Panc1 (cell line): ENCODE results near the gene A2ML1. TPM values are rescaled to one million over a fixed set of nuclear protein-coding genes. Genes with fewer than 3 reads are reported as not detected.

Source experiments
- ATAC-seq: fragments of 200-7000 bp; cut with Tn5 transposase; 2 replicates; pipeline ENCODE4 v1.9.1; 2020; ENCODE audit warnings: mild to moderate bottlenecking, moderate library complexity
- BruUV-seq: library from RNA; stranded (reverse); fragments of 400-500 nt; replicated peaks from 2 replicates; lab custom pipeline; 2021; lab: Mats Ljungman, UMichigan
- CTCF ChIA-PET: fragments of 300-600 bp; sonication (Branson Sonifier 250); formaldehyde crosslinking; loops from one replicate; lab custom pipeline; 2022; ENCODE audit warnings: antibody characterized with exemption; lab: Charles Lee
- POLR2A ChIA-PET: fragments of 300-600 bp; sonication (Branson Sonifier 250); formaldehyde crosslinking; loops from one replicate; lab custom pipeline; 2022; ENCODE audit warnings: antibody characterized with exemption; lab: Charles Lee
- DNase-seq: peaks from one replicate; pipeline ENCODE4 v3.0.0-alpha.2; 2010; ENCODE audit warnings: low read depth, low spot score
- H3K27ac ChIP-seq: 2 replicates; pipeline ENCODE4 v1.5.1; 2011; ENCODE audit warnings: mild to moderate bottlenecking, low read length, inconsistent platforms
- H3K27me3 ChIP-seq: fragments of 200-500 bp; sonication (Bioruptor generic); 2 replicates; pipeline ENCODE4 v1.6.0; 2014; ENCODE audit warnings: low read length, inconsistent platforms; ENCODE audit not compliant: control insufficient read depth, insufficient read depth
- H3K36me3 ChIP-seq: fragments of 200-500 bp; sonication (Bioruptor generic); 2 replicates; pipeline ENCODE4 v1.5.1; 2014; ENCODE audit warnings: inconsistent platforms, mild to moderate bottlenecking, low read length, moderate library complexity; ENCODE audit not compliant: control insufficient read depth, insufficient read depth
- H3K4me1 ChIP-seq: 2 replicates; pipeline ENCODE4 v1.5.1; 2011; ENCODE audit warnings: inconsistent platforms, mild to moderate bottlenecking, low read length, moderate library complexity; ENCODE audit not compliant: control insufficient read depth, insufficient read depth
- H3K4me3 ChIP-seq, 2 experiments: 2 replicates each; pipeline ENCODE4 v1.5.1; 2011 to 2012; ENCODE audit warnings: low read depth in 2 of 2, low read length in 2 of 2, mild to moderate bottlenecking in 2 of 2, inconsistent platforms in 1 of 2, moderate library complexity in 1 of 2
- H3K9me3 ChIP-seq: fragments of 200-500 bp; sonication (Bioruptor generic); 2 replicates; pipeline ENCODE4 v1.5.1; 2014; ENCODE audit warnings: low read depth, mild to moderate bottlenecking, inconsistent platforms, low read length, moderate library complexity; ENCODE audit not compliant: control insufficient read depth, insufficient read depth
- SIN3A ChIP-seq: IDR thresholded peaks from 2 replicates; pipeline ENCODE4 v1.6.1; 2012; ENCODE audit warnings: low read depth, mild to moderate bottlenecking, low read length, moderate library complexity, borderline replicate concordance; ENCODE audit not compliant: insufficient read depth
- TCF7L2 ChIP-seq: IDR thresholded peaks from 2 replicates; pipeline ENCODE4 v1.6.1; 2011; ENCODE audit warnings: mild to moderate bottlenecking, low read depth, low read length, inconsistent platforms
- in situ Hi-C: cut with HindIII; loops from 2 replicates; pipeline ENCODE4 v1.10.0; 2016; ENCODE audit warnings: low sequenced_read_pairs, low pct_unique_long_range_greater_than_20kb
- intact Hi-C: fragments of 100-400 bp; cut with micrococcal nuclease; formaldehyde crosslinking; loops from one replicate; pipeline ENCODE4 v1.10.0; 2022; ENCODE audit not compliant: unreplicated experiment
- total RNA-seq: library from RNA; stranded (reverse); gene quantifications from one replicate; pipeline ENCODE4 v1.2.1, GENCODE V29; 2021; ENCODE audit not compliant: unreplicated experiment
- TF ChIP-seq, protein P1 (sequence below), 2 experiments: IDR thresholded peaks; 2 replicates each; pipeline ENCODE4 v1.6.1; 2011 to 2012; ENCODE audit warnings: low read depth in 2 of 2, control low read depth in 1 of 2, low read length in 1 of 2, mild to moderate bottlenecking in 1 of 2, moderate library complexity in 1 of 2; ENCODE audit not compliant: insufficient read depth in 1 of 2
- TF ChIP-seq, protein P2 (sequence below): fragments of 450-650 bp; IDR thresholded peaks from 2 replicates; pipeline ENCODE4 v1.5.1; 2017; ENCODE audit warnings: mild to moderate bottlenecking

Gene A2ML1
- total RNA-seq, 1 experiment from 2014 or later: not detected

DNA sequence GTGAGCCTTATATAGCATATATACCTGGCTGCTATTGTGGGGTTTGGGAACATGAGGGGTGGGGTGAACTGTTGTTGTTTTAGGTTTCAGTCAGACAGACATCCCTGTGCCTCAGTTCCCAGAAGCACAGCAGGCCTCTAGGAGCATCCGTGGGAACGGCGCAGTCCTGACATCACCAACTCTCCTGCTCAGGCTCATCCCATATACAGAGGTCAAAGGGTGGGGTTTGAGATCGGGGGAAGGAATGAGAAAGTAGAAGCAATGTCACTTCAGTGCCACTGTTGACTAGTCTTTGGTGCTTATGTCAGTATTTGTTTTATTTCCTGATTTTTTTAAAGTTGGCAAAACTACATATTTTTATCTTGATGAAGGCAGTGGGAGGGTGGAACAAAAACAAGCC, 43.1 kb upstream of the A2ML1 start:
- no TSS peak for BruUV-seq
- Histone ChIP-seq H3K27me3 (no peaks in the 10 kb centered on the region), H3K27ac (no peak overlapping the region), H3K4me3 (no peak overlapping the region), H3K9me3 (no peaks in the 10 kb centered on the region), H3K36me3 (no peaks in the 10 kb centered on the region; the same call in none of the 2 replicates), H3K4me1 (no peaks in the 10 kb centered on the region)
- TF ChIP-seq, protein P1, sequence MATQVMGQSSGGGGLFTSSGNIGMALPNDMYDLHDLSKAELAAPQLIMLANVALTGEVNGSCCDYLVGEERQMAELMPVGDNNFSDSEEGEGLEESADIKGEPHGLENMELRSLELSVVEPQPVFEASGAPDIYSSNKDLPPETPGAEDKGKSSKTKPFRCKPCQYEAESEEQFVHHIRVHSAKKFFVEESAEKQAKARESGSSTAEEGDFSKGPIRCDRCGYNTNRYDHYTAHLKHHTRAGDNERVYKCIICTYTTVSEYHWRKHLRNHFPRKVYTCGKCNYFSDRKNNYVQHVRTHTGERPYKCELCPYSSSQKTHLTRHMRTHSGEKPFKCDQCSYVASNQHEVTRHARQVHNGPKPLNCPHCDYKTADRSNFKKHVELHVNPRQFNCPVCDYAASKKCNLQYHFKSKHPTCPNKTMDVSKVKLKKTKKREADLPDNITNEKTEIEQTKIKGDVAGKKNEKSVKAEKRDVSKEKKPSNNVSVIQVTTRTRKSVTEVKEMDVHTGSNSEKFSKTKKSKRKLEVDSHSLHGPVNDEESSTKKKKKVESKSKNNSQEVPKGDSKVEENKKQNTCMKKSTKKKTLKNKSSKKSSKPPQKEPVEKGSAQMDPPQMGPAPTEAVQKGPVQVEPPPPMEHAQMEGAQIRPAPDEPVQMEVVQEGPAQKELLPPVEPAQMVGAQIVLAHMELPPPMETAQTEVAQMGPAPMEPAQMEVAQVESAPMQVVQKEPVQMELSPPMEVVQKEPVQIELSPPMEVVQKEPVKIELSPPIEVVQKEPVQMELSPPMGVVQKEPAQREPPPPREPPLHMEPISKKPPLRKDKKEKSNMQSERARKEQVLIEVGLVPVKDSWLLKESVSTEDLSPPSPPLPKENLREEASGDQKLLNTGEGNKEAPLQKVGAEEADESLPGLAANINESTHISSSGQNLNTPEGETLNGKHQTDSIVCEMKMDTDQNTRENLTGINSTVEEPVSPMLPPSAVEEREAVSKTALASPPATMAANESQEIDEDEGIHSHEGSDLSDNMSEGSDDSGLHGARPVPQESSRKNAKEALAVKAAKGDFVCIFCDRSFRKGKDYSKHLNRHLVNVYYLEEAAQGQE (IDR thresholded peaks at IDR 0.05; ENCODE audit: insufficient read depth in 1 of 2, low read depth in 2 of 2, low read length in 1 of 2): no peak
- in situ Hi-C loops: no loop called here
- intact Hi-C loops: no loop called here
- POLR2A ChIA-PET: no interaction called here
- ATAC-seq: no peak
- no peak for DNase-seq
- CTCF ChIA-PET: interaction anchor here (0.6 kb wide), 1 partner anchor 41 kb away, joined by 5 read pairs; no protein-coding TSS in a partner anchor

DNA sequence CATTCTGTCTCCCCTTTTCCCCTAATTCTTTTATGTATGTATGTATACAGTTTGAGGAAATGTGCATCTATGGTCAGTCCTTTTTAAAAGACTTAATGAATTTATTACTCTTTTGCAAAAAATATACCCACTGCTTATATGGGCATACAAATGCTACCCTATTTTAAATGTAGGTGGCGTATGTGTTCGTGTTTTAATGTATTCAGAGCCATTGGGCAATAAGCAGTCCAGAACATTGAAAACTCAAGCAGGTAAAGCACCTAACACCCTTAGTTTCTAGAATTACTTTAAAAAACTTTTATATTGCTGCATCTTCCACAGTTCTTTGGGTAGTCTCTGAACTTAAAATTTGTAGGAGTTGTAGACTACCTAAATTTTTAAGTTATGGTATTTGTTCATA, 42.6 kb upstream of the A2ML1 start:
- TSS peak; percentile 34 for BruUV-seq
- intact Hi-C loops: loop anchor here (10.0 kb wide), 1 partner anchor 115 kb away; no protein-coding TSS in a partner anchor
- Histone ChIP-seq H3K4me3 (no peak overlapping the region), H3K36me3 (no peaks in the 10 kb centered on the region; the same call in none of the 2 replicates), H3K27me3 (no peaks in the 10 kb centered on the region), H3K4me1 (no peaks in the 10 kb centered on the region), H3K9me3 (no peaks in the 10 kb centered on the region), H3K27ac (no peak overlapping the region)
- ChIA-PET CTCF (no interaction called here), POLR2A (no interaction called here)
- TF ChIP-seq SIN3A: no peak
- no peak for DNase-seq
- in situ Hi-C loops: no loop called here
- no peak for ATAC-seq

DNA sequence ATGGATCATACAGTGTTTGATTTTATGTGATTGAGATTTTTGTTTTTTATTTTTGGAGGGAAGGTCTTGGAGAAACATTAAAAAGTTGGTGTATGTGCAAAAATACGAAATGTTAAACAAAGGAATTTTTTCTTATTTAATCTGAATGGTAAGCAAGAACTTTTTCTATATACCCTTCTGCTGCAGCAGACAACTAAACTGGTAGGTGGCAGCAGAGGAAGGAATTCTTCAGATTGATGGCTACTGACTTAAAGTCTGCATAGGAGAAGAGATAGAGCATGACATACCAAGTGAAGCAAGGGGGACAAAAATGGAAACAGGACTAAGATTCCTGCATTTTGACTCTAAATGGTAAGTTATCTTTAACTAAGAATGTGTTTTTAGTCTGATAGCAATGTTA, 42.0 kb upstream of the A2ML1 start:
- Histone ChIP-seq H3K36me3 (no peaks in the 10 kb centered on the region; the same call in 1 of the 2 replicates), H3K4me1 (no peaks in the 10 kb centered on the region), H3K27me3 (no peaks in the 10 kb centered on the region), H3K9me3 (no peaks in the 10 kb centered on the region), H3K4me3 (no peak overlapping the region), H3K27ac (no peak overlapping the region)
- BruUV-seq: no TSS peak
- ATAC-seq (no peak), DNase-seq (peak; percentile 2)
- ChIA-PET POLR2A (no interaction called here), CTCF (no interaction called here)
- in situ Hi-C loops: no loop called here
- intact Hi-C loops: loop anchor here (10.0 kb wide), 1 partner anchor 114 kb away; no protein-coding TSS in a partner anchor
- TF ChIP-seq TCF7L2: no peak
- TF ChIP-seq, protein P2, sequence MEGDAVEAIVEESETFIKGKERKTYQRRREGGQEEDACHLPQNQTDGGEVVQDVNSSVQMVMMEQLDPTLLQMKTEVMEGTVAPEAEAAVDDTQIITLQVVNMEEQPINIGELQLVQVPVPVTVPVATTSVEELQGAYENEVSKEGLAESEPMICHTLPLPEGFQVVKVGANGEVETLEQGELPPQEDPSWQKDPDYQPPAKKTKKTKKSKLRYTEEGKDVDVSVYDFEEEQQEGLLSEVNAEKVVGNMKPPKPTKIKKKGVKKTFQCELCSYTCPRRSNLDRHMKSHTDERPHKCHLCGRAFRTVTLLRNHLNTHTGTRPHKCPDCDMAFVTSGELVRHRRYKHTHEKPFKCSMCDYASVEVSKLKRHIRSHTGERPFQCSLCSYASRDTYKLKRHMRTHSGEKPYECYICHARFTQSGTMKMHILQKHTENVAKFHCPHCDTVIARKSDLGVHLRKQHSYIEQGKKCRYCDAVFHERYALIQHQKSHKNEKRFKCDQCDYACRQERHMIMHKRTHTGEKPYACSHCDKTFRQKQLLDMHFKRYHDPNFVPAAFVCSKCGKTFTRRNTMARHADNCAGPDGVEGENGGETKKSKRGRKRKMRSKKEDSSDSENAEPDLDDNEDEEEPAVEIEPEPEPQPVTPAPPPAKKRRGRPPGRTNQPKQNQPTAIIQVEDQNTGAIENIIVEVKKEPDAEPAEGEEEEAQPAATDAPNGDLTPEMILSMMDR: peak; percentile 32; the same call in 1 of the 2 replicates
